ENCODE measurements around the gene CDH8.

Gene CDH8

GRCh38 chr16:61645561-61645960 lies 390.7 kb downstream of the CDH8 start:
- H3K27me3 ChIP-seq (ENCODE audit: control insufficient read depth in 3 of 3, insufficient read depth in 3 of 3, low read depth in 1 of 3, low read length in 3 of 3): no peaks in the 10 kb centered on the region
- H2BK15ac ChIP-seq (ENCODE audit: low read length): no peak overlapping the region
- no peaks in the 10 kb centered on the region for H3K4me1 ChIP-seq (ENCODE audit: control insufficient read depth in 2 of 2, insufficient read depth in 1 of 2, low read depth in 1 of 2, low read length in 2 of 2)
- no peak overlapping the region for H4K8ac ChIP-seq (ENCODE audit: low read depth, low read length)
- no peak overlapping the region for H3K27ac ChIP-seq (replicated peaks; ENCODE audit: low read length)
- H3K9ac ChIP-seq (ENCODE audit: low read depth, low read length, poor library complexity): no peak overlapping the region
- no peak overlapping the region for H4K91ac ChIP-seq (ENCODE audit: low read depth, low read length, poor library complexity)
- no peak overlapping the region for H3K23ac ChIP-seq (ENCODE audit: low read depth, low read length, poor library complexity)
- no peak overlapping the region for H2BK12ac ChIP-seq (ENCODE audit: low read length)
- H2BK5ac ChIP-seq (ENCODE audit: low read length): no peak overlapping the region
- H3K4ac ChIP-seq (ENCODE audit: low read length): no peak overlapping the region
- no peak overlapping the region for H3K4me3 ChIP-seq (ENCODE audit: low read length in 2 of 2)
- DNase-seq (ENCODE audit: low spot score): no peak
- no peaks in the 10 kb centered on the region for H3K79me1 ChIP-seq (ENCODE audit: low read depth, low read length)
- H2AFZ ChIP-seq (ENCODE audit: low read length): no peak overlapping the region
- H3K4me2 ChIP-seq (ENCODE audit: insufficient read depth, low read length, poor library complexity, severe bottlenecking): no peak overlapping the region
- no peaks in the 10 kb centered on the region for H3K9me3 ChIP-seq (replicated peaks in 1 of 2; ENCODE audit: control insufficient read depth in 2 of 2, insufficient read depth in 1 of 2, low read depth in 1 of 2, low read length in 2 of 2)
- no peak overlapping the region for H2AK5ac ChIP-seq (ENCODE audit: low read depth, low read length)
- H3K18ac ChIP-seq (ENCODE audit: low read length): no peak overlapping the region
- H3K14ac ChIP-seq (ENCODE audit: low read length): no peak overlapping the region
- H2BK120ac ChIP-seq (ENCODE audit: low read depth, low read length): no peak overlapping the region
- H3K36me3 ChIP-seq (replicated peaks in 1 of 2; ENCODE audit: control insufficient read depth in 2 of 2, insufficient read depth in 2 of 2, low read length in 2 of 2): no peaks in the 10 kb centered on the region

GRCh38 chr16:61644736-61645135 lies 391.5 kb downstream of the CDH8 start:
- H3K79me1 ChIP-seq (ENCODE audit: low read depth, low read length): no peaks in the 10 kb centered on the region
- H4K8ac ChIP-seq (ENCODE audit: low read depth, low read length): no peak overlapping the region
- H2BK15ac ChIP-seq (ENCODE audit: low read length): no peak overlapping the region
- H2AK5ac ChIP-seq (ENCODE audit: low read depth, low read length): no peak overlapping the region
- no peaks in the 10 kb centered on the region for H3K36me3 ChIP-seq (replicated peaks in 1 of 2; ENCODE audit: control insufficient read depth in 2 of 2, insufficient read depth in 2 of 2, low read length in 2 of 2)
- H3K27ac ChIP-seq (replicated peaks; ENCODE audit: low read length): no peak overlapping the region
- no peak overlapping the region for H3K4me3 ChIP-seq (ENCODE audit: low read length in 2 of 2)
- H2BK120ac ChIP-seq (ENCODE audit: low read depth, low read length): no peak overlapping the region
- H2BK12ac ChIP-seq (ENCODE audit: low read length): no peak overlapping the region
- no peak for DNase-seq (ENCODE audit: low spot score)
- H4K91ac ChIP-seq (ENCODE audit: low read depth, low read length, poor library complexity): no peak overlapping the region
- no peak overlapping the region for H3K14ac ChIP-seq (ENCODE audit: low read length)
- no peak overlapping the region for H3K9ac ChIP-seq (ENCODE audit: low read depth, low read length, poor library complexity)
- no CpG with 5 or more reads among the region's 3 CpGs for WGBS, 2 donors (ENCODE audit: extremely low coverage in 2 of 2, insufficient read length in 2 of 2, insufficient replicate concordance in 1 of 2)
- H3K18ac ChIP-seq (ENCODE audit: low read length): no peak overlapping the region
- no peaks in the 10 kb centered on the region for H3K27me3 ChIP-seq (ENCODE audit: control insufficient read depth in 3 of 3, insufficient read depth in 3 of 3, low read depth in 1 of 3, low read length in 3 of 3)
- no peak overlapping the region for H3K4ac ChIP-seq (ENCODE audit: low read length)
- no peak overlapping the region for H3K23ac ChIP-seq (ENCODE audit: low read depth, low read length, poor library complexity)
- no peak overlapping the region for H2BK5ac ChIP-seq (ENCODE audit: low read length)
- no peaks in the 10 kb centered on the region for H3K9me3 ChIP-seq (replicated peaks in 1 of 2; ENCODE audit: control insufficient read depth in 2 of 2, insufficient read depth in 1 of 2, low read depth in 1 of 2, low read length in 2 of 2)
- no peaks in the 10 kb centered on the region for H3K4me1 ChIP-seq (ENCODE audit: control insufficient read depth in 2 of 2, insufficient read depth in 1 of 2, low read depth in 1 of 2, low read length in 2 of 2)
- H2AFZ ChIP-seq (ENCODE audit: low read length): no peak overlapping the region
- H3K4me2 ChIP-seq (ENCODE audit: insufficient read depth, low read length, poor library complexity, severe bottlenecking): no peak overlapping the region

GRCh38 chr16:61617219-61617783 lies 418.9 kb downstream of the CDH8 start:
- H4K8ac ChIP-seq (ENCODE audit: low read depth, low read length): no peak overlapping the region
- no peaks in the 10 kb centered on the region for H3K9me3 ChIP-seq (replicated peaks in 1 of 2; ENCODE audit: control insufficient read depth in 2 of 2, insufficient read depth in 1 of 2, low read depth in 1 of 2, low read length in 2 of 2)
- H2BK120ac ChIP-seq (ENCODE audit: low read depth, low read length): no peak overlapping the region
- no peaks in the 10 kb centered on the region for H3K79me1 ChIP-seq (ENCODE audit: low read depth, low read length)
- H3K36me3 ChIP-seq (replicated peaks in 1 of 2; ENCODE audit: control insufficient read depth in 2 of 2, insufficient read depth in 2 of 2, low read length in 2 of 2): no peaks in the 10 kb centered on the region
- H2BK15ac ChIP-seq (ENCODE audit: low read length): no peak overlapping the region
- H3K18ac ChIP-seq (ENCODE audit: low read length): no peak overlapping the region
- H2AFZ ChIP-seq (ENCODE audit: low read length): no peak overlapping the region
- no peak overlapping the region for H3K27ac ChIP-seq (replicated peaks; ENCODE audit: low read length)
- H2AK5ac ChIP-seq (ENCODE audit: low read depth, low read length): no peak overlapping the region
- H3K4me3 ChIP-seq (ENCODE audit: low read length in 2 of 2): no peak overlapping the region
- H3K4me2 ChIP-seq (ENCODE audit: insufficient read depth, low read length, poor library complexity, severe bottlenecking): no peak overlapping the region
- no peak for DNase-seq (ENCODE audit: low spot score)
- peaks cover 0 to 4% (median 0%) of the 10 kb centered on the region in 3 experiments for H3K27me3 ChIP-seq (ENCODE audit: control insufficient read depth in 3 of 3, insufficient read depth in 3 of 3, low read depth in 1 of 3, low read length in 3 of 3)
- no peak overlapping the region for H2BK12ac ChIP-seq (ENCODE audit: low read length)
- peaks cover 0 to 2% of the 10 kb centered on the region in 2 donors for H3K4me1 ChIP-seq (ENCODE audit: control insufficient read depth in 2 of 2, insufficient read depth in 1 of 2, low read depth in 1 of 2, low read length in 2 of 2)
- no peak overlapping the region for H3K14ac ChIP-seq (ENCODE audit: low read length)
- H4K91ac ChIP-seq (ENCODE audit: low read depth, low read length, poor library complexity): no peak overlapping the region
- no peak overlapping the region for H3K9ac ChIP-seq (ENCODE audit: low read depth, low read length, poor library complexity)
- no peak overlapping the region for H3K23ac ChIP-seq (ENCODE audit: low read depth, low read length, poor library complexity)
- no peak overlapping the region for H2BK5ac ChIP-seq (ENCODE audit: low read length)
- WGBS, 2 donors (ENCODE audit: extremely low coverage in 2 of 2, insufficient read length in 2 of 2, insufficient replicate concordance in 1 of 2): no CpG with 5 or more reads among the region's 5 CpGs
- no peak overlapping the region for H3K4ac ChIP-seq (ENCODE audit: low read length)

- WGBS, 2 donors (ENCODE audit: extremely low coverage in 2 of 2, insufficient read length in 2 of 2, insufficient replicate concordance in 1 of 2): no CpG with 5 or more reads among the region's 2 CpGs
- Histone ChIP-seq H3K18ac (ENCODE audit: low read length) (no peak overlapping the region), H3K4me3 (ENCODE audit: low read length in 2 of 2) (no peak overlapping the region), H3K9ac (ENCODE audit: low read depth, low read length, poor library complexity) (no peak overlapping the region), H3K36me3 (replicated peaks in 1 of 2; ENCODE audit: control insufficient read depth in 2 of 2, insufficient read depth in 2 of 2, low read length in 2 of 2) (no peaks in the 10 kb centered on the region), H3K14ac (ENCODE audit: low read length) (no peak overlapping the region), H3K27ac (replicated peaks; ENCODE audit: low read length) (no peak overlapping the region), H3K4me1 (ENCODE audit: control insufficient read depth in 2 of 2, insufficient read depth in 1 of 2, low read depth in 1 of 2, low read length in 2 of 2) (peaks cover 0 to 2% of the 10 kb centered on the region in 2 donors), H2BK120ac (ENCODE audit: low read depth, low read length) (no peak overlapping the region), H2BK15ac (ENCODE audit: low read length) (no peak overlapping the region), H4K8ac (ENCODE audit: low read depth, low read length) (no peak overlapping the region), H2BK5ac (ENCODE audit: low read length) (no peak overlapping the region), H4K91ac (ENCODE audit: low read depth, low read length, poor library complexity) (no peak overlapping the region), H2AK5ac (ENCODE audit: low read depth, low read length) (no peak overlapping the region), H2AFZ (ENCODE audit: low read length) (no peak overlapping the region), H3K23ac (ENCODE audit: low read depth, low read length, poor library complexity) (no peak overlapping the region), H3K9me3 (replicated peaks in 1 of 2; ENCODE audit: control insufficient read depth in 2 of 2, insufficient read depth in 1 of 2, low read depth in 1 of 2, low read length in 2 of 2) (no peaks in the 10 kb centered on the region), H2BK12ac (ENCODE audit: low read length) (no peak overlapping the region), H3K27me3 (ENCODE audit: control insufficient read depth in 3 of 3, insufficient read depth in 3 of 3, low read depth in 1 of 3, low read length in 3 of 3) (peaks cover 0 to 4% (median 0%) of the 10 kb centered on the region in 3 experiments), H3K4me2 (ENCODE audit: insufficient read depth, low read length, poor library complexity, severe bottlenecking) (no peak overlapping the region), H3K4ac (ENCODE audit: low read length) (no peak overlapping the region), H3K79me1 (ENCODE audit: low read depth, low read length) (no peaks in the 10 kb centered on the region)
- DNase-seq (ENCODE audit: low spot score): no peak
Measured at GRCh38 chr16:61616088-61616487, 420.1 kb downstream of the CDH8 start.
